NB4 (cell line): Measurements from ENCODE around the gene GMDS.

ENCODE experiments used
- MAX ChIP-seq: IDR thresholded peaks from 2 replicates; pipeline ENCODE4 v1.6.1; 2011; ENCODE audit warnings: low read depth, low read length
- MYC ChIP-seq: IDR thresholded peaks from 2 replicates; pipeline ENCODE4 v1.6.1; 2011; ENCODE audit warnings: low read depth, low read length
- POLR2A ChIP-seq: IDR thresholded peaks from 2 replicates; pipeline ENCODE4 v1.6.1; 2011; ENCODE audit warnings: mild to moderate bottlenecking; ENCODE audit not compliant: insufficient read length; ENCODE audit errors: extremely low read depth
- TF ChIP-seq, protein P1 (sequence below): IDR thresholded peaks from one replicate; pipeline ENCODE4 v1.5.1; 2012; ENCODE audit warnings: low read depth, low read length

GRCh38 chr6:1738558-1739081 lies 506.8 kb downstream of the GMDS start:
- TF ChIP-seq POLR2A (no peak), MYC (no peak), MAX (no peak)
- TF ChIP-seq, protein P1, sequence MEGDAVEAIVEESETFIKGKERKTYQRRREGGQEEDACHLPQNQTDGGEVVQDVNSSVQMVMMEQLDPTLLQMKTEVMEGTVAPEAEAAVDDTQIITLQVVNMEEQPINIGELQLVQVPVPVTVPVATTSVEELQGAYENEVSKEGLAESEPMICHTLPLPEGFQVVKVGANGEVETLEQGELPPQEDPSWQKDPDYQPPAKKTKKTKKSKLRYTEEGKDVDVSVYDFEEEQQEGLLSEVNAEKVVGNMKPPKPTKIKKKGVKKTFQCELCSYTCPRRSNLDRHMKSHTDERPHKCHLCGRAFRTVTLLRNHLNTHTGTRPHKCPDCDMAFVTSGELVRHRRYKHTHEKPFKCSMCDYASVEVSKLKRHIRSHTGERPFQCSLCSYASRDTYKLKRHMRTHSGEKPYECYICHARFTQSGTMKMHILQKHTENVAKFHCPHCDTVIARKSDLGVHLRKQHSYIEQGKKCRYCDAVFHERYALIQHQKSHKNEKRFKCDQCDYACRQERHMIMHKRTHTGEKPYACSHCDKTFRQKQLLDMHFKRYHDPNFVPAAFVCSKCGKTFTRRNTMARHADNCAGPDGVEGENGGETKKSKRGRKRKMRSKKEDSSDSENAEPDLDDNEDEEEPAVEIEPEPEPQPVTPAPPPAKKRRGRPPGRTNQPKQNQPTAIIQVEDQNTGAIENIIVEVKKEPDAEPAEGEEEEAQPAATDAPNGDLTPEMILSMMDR: no peak
